ENCODE measurements around the gene PPP1R1C.

The PPP1R1C gene

DNA sequence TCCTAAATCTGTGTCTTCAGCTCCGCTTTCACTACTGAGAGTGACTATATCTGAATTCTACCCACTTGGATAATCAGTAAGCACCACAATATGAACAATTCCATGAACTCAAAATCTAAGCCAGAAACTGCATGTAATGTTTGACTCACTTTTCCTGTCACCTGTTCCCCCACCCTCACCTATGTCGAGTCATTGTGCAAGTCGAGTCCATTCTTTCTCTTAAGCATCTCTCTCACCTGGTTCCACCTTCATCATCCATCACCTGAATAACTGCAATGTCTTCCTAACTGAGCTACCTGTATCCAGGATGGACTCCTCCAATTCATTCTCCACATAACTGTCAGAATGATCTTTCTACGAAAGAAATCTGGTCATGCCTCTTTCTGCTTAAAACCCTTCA, 58.2 kb downstream of the PPP1R1C start:
- H3K4me1 ChIP-seq: peaks cover 0 to 21% (median 0%) of the 10 kb centered on the region in 4 donors
- no peak for TF ChIP-seq CTCF (IDR thresholded peaks at IDR 0.05)
- H3K36me3 ChIP-seq: no peaks in the 10 kb centered on the region

DNA sequence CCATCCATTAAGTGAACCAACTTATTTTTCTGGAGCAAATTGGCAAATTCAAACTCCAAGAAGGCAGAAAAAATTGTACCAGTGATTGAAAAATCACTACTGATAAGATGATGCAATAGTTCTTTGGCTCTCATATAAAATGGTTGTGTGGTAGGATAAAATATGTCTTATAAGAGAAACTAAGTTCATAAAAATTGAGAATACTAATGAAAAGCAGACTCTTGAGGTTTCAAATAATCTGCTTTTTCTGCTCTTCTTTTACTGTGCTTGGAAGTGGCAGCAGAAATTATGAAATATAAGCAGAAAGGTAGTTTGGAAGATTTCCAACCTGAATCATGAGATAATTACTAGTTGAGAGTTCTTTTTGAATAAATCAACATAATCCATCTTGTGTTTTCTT, 61.9 kb downstream of the PPP1R1C start:
- no peak for TF ChIP-seq CTCF (IDR thresholded peaks at IDR 0.05)
- peak overlapping the region; percentile 58 to 66 for H3K27ac ChIP-seq

More for the DNA sequence above, 58.2 kb downstream of the PPP1R1C start:
- intact Hi-C loops (cut with DNase I; ENCODE audit: low total_unique reads): no loop called here
- Histone ChIP-seq H3K27me3 (no peaks in the 10 kb centered on the region), H3K4me3 (no peak overlapping the region), H3K27ac (no peak overlapping the region), H3K9me3 (no peaks in the 10 kb centered on the region)
- DNase-seq: no peak

GRCh38 chr2:182048088-182048487, 62.4 kb downstream of the PPP1R1C start:
- H3K27me3 ChIP-seq: no peaks in the 10 kb centered on the region
- H3K4me1 ChIP-seq: peaks cover 0 to 56% (median 7%) of the 10 kb centered on the region in 4 donors
- peak overlapping the region; percentile 58 to 66 for H3K27ac ChIP-seq
- no peak for TF ChIP-seq CTCF (IDR thresholded peaks at IDR 0.05)
- no peak overlapping the region for H3K4me3 ChIP-seq
- no peaks in the 10 kb centered on the region for H3K9me3 ChIP-seq
- H3K36me3 ChIP-seq: no peaks in the 10 kb centered on the region
- DNase-seq: no peak
- intact Hi-C loops (cut with DNase I; ENCODE audit: low total_unique reads): no loop called here

More for the DNA sequence above, 61.9 kb downstream of the PPP1R1C start:
- no peaks in the 10 kb centered on the region for H3K36me3 ChIP-seq
- no peak overlapping the region for H3K4me3 ChIP-seq
- H3K9me3 ChIP-seq: no peaks in the 10 kb centered on the region
- no peaks in the 10 kb centered on the region for H3K27me3 ChIP-seq
- intact Hi-C loops (cut with DNase I; ENCODE audit: low total_unique reads): no loop called here
- H3K4me1 ChIP-seq: peaks cover 0 to 51% (median 7%) of the 10 kb centered on the region in 4 donors
- DNase-seq: no peak

- no peak overlapping the region for H3K4me3 ChIP-seq
- no peaks in the 10 kb centered on the region for H3K36me3 ChIP-seq
- no peak for TF ChIP-seq CTCF (IDR thresholded peaks at IDR 0.05)
- H3K9me3 ChIP-seq: no peaks in the 10 kb centered on the region
- H3K4me1 ChIP-seq: peaks cover 0 to 61% (median 7%) of the 10 kb centered on the region in 4 donors
- peak overlapping the region; percentile 58 to 66 for H3K27ac ChIP-seq
- no peaks in the 10 kb centered on the region for H3K27me3 ChIP-seq
- intact Hi-C loops (cut with DNase I; ENCODE audit: low total_unique reads): no loop called here
- DNase-seq: no peak
Measured at GRCh38 chr2:182048621-182049020, 63.0 kb downstream of the PPP1R1C start.

GRCh38 chr2:182049372-182050148, 63.9 kb downstream of the PPP1R1C start:
- TF ChIP-seq CTCF (IDR thresholded peaks at IDR 0.05): no peak
- Histone ChIP-seq H3K27me3 (no peaks in the 10 kb centered on the region), H3K4me3 (no peak overlapping the region), H3K27ac (peak overlapping the region; percentile 58 to 66), H3K9me3 (no peaks in the 10 kb centered on the region), H3K4me1 (peaks cover 0 to 71% (median 7%) of the 10 kb centered on the region in 4 donors), H3K36me3 (no peaks in the 10 kb centered on the region)
- intact Hi-C loops (cut with DNase I; ENCODE audit: low total_unique reads): no loop called here
- peak in 1 of 2 donors; percentile 24 for DNase-seq

All from tibial artery (tissue), 4 donors.